HL-60/S4 treated with retinoic acid at 250 ng/mL for 4 days and 3 days (cell line): ENCODE results near the gene CRIM1.

Source experiments
- in situ Hi-C: fragments of 300-500 bp; cut with MboI; formaldehyde crosslinking; loops from 2 replicates; pipeline ENCODE4 v1.7.0; 2022; ENCODE audit warnings: low sequenced_read_pairs

Gene CRIM1

DNA sequence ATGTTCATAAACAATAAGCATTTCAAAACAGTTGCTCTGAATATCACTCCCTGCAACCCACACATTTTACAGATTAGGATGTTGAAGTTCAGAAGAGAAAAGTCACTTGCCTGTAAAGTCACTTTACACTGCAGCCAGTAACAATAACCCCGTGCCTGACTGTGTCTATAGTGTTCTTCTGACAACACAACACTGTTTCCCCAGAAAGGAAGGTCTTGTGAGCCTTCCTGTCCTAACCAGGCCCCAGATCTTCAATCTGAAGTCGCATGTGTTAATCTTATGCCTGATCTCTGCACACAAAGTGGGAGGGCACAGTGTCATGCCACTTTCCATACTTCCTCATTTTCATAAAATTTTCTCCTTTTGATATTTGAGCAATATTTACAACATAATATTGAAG, 122.2 kb downstream of the CRIM1 start:
- in situ Hi-C loops = no loop called here

DNA sequence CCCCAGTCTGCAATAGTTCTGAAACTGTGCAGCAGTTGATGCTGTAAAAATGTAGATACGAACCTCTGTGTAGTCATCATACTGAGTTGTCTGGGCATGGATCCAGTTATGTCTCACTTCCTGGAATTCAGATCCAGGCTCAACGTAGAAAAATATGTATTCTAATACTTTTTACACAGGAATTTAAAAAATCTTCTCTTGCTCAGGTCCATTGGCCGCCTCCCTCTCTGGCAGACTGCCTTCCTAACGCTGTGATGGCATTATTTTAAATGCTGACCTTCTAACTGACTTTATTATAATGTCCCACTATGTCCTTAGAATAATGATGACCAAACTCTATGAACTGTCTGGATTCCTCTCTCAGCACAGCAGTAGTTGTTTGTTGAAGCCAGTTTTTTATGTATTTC, 122.8 kb downstream of the CRIM1 start:
- in situ Hi-C loops = no loop called here

GRCh38 chr2:36478999-36479398, 123.4 kb downstream of the CRIM1 start:
- in situ Hi-C loops = no loop called here

GRCh38 chr2:36479406-36479805, 123.8 kb downstream of the CRIM1 start:
- in situ Hi-C loops = no loop called here

DNA sequence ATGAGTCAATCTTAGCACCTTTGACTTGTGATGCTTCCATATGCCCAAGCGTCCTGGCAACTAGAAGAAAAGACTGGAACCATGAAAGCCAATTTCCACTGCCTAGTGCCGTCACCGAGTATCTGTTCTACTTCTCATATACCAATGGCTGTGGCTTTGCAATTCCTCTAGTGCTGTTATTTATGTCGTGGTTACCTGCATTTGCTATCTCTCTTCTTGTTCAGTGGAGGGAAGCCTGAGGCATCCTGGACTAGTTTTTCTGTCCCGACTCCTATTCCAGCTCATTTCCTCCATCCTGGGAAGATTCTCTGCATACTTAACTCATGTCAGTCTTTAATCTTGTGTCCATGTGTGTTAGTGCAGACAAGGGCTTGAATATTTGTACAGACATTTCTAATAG, 124.5 kb downstream of the CRIM1 start:
- in situ Hi-C loops = no loop called here

GRCh38 chr2:36480636-36481035, 125.1 kb downstream of the CRIM1 start:
- in situ Hi-C loops = no loop called here

DNA sequence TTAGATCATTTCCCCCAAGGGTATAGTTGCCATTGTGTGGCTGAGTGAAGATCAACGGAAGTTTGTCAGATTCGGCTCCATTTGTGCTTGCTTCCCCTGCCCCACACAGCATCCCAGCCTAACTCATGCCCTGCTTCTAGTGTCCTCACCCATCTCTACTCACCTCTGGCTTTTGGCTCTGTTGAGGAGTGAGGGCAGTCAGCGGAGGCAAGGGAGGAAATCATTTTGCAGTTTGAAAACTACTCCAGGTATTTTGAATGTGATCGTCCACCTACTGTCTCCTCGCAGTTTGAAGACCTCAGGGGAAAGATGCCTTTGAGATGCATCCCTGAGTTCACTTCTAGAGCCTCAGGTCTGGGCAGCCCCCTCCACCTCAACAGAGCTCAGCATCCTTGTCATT, 126.1 kb downstream of the CRIM1 start:
- in situ Hi-C loops = no loop called here

- in situ Hi-C loops = no loop called here
These were observed 127.1 kb downstream of the CRIM1 start for GRCh38 chr2:36482576-36483214.

GRCh38 chr2:36483290-36483689, 127.7 kb downstream of the CRIM1 start:
- in situ Hi-C loops = no loop called here

DNA sequence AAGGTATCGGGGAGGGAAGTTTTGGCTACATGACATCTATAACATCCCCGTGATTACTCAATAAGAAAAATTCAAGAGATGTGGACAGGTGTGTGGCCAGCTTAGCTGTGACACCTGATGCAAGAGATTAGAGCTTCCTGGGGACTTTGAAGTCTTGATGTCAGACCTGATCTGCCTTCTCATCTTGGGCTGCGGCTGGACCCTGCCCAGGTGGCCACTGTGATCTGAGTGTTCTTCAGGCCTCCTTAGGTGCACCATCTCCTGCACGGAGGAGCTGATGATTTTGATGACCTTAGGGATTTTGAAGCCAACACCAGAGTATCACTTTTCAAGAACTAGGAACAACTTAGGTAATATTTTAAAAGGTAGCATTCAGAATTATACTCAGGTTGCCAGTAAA, 128.9 kb downstream of the CRIM1 start:
- in situ Hi-C loops = no loop called here

DNA sequence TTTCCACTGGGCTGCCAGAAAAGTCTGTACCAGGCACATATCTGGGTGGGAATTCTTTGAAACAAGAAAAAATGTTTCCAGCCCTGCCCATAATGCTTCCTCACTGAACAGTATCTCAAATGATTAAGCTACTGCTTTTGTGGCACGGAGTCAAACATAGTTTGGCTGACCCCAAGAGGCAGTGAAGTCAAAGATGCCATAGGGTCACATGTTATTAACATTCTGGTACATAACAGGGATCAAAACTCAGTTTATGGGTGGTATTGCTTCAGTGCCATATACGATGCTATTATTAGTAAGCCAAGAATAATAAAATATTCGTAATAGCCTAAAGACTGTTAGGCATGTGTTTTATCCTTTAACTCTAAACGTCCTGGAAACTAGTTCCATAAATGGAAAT, 129.9 kb downstream of the CRIM1 start:
- in situ Hi-C loops = no loop called here

GRCh38 chr2:36486521-36487044, 131.0 kb downstream of the CRIM1 start:
- in situ Hi-C loops = no loop called here

DNA sequence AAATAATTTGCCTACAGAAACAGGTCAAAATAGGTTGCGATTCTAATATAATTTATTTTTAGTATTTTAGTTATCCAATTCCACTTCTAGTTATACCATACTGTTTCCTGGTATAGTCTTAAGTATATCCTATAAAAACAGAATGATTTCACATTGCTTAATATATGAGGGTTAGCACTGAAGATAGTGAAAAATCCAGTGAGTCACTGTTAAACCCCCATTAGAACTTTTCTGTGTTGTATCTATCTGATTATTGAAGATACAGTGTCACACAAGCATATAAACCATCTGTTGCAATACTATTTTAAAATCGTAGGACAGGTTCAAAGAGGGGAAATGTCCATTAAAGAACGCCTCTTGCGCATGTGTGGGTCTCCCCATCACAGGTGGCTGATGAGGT, 132.4 kb downstream of the CRIM1 start:
- in situ Hi-C loops = no loop called here

DNA sequence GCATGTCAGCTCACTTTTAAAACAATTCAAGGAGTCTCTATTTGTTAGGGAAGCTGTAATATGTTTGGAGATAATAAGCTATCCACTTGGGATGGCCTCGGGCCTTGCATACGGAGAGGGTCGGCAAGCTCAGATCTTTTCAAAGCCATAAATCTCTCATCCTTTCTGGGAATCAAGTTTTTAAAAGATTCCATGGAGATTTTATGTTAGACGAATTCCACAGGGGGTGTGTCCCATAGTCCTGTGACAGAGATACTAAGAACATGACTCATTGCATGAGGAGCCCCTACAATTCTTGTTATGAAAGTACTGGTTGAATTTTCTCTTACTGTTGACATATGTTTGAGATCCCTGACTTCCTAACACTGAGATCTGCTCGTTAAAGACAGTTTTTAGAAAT, 133.7 kb downstream of the CRIM1 start:
- in situ Hi-C loops = no loop called here

- in situ Hi-C loops = no loop called here
These were observed 135.2 kb downstream of the CRIM1 start for GRCh38 chr2:36490749-36491148.

GRCh38 chr2:36492216-36492945, 136.8 kb downstream of the CRIM1 start:
- in situ Hi-C loops = no loop called here

DNA sequence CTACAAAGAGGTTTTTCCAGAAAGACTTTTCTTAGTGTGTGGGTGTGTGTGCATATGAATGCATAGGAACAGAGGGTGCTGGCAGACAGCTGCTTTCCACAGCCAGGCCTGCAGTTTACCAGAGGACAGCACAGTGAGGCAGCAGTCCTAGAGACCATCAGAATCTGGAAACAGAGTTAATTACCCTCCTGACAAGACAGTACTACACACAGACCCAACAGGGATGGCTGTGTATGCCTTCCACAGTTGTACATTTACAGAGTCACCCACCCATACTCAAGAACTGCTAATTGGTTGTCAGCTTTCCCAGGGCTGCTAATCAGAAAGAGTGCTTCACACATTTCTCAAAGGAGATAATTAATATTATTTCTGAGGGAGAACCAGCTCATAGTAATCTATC, 137.7 kb downstream of the CRIM1 start:
- in situ Hi-C loops = no loop called here

GRCh38 chr2:36497570-36498163, 142.1 kb downstream of the CRIM1 start:
- in situ Hi-C loops = no loop called here

DNA sequence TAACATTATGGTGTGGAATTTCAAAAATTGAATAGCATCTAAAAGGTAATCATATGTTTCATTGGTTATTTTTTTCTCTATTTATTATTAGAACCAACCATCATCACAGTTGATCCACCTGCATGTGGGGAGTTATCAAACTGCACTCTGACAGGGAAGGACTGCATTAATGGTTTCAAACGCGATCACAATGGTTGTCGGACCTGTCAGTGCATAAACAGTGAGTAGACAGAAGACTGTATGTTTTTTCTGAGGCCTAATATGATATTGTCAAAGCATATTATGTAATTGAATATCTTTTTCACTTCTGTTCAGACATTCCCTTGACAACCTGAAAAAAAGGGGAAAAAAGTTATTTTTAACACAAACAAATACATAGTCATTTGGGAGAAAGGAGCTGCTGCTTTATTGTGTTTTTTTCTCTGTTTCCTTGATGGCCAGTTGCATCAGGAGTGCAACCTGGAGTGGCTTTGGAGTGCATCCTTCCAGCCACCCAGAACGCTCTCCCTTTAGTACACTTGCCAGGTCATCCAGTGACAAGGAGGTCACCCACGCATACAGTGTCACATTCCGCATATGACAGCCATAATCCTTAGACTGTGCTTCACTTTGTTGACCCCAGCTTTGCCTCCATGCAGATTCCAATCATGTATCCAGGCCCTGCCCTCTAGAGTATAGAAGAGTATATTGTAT, 143.7 kb downstream of the CRIM1 start:
- in situ Hi-C loops = no loop called here

- in situ Hi-C loops = no loop called here
These were observed 144.5 kb downstream of the CRIM1 start for GRCh38 chr2:36500072-36500471.

DNA sequence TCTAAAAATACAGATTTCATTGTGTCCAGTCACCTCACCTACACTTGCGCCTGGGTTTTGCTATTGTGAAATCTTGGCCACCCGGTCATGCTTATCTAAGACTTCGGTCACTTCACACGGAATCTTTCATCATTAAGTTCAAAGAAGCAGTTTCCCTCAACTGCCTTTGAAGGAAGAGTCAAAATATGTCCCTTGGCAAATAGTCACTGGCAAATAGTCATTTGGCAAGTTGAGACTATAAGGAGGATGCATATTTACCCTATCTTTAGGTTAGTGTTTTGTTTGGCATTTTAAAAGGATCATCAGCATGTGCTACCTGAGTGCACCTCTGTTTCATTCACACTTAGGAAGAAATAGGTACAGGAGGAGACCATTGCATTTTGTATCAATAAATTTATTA, 146.5 kb downstream of the CRIM1 start:
- in situ Hi-C loops = no loop called here

DNA sequence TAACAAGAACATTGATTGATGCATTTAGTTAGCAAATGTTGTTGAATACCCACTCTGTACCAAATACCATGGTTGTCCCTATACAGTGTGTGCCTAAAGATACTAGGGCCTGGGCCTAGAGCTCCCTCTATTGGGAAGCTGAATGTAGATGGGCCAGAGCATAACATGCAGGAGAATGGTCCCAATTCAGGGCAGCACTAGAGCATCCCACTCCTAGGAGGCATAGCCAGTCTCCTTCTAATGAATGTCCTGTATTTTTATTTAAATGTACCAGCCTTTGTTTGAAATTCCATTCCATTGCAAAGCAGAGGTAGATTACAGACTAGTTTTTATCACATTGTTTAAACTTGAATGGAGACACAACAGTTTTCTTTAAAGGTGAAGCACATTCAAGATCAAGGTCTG, 151.8 kb downstream of the CRIM1 start:
- in situ Hi-C loops = no loop called here
